BE2C (cell line): ENCODE results near the gene NTMT1.

Experiments
- DNase-seq: peaks from one replicate; pipeline ENCODE4 v3.0.0-alpha.2; 2020
- H3K27me3 ChIP-seq: fragments of 250-450 bp; sonication (Bioruptor Pico); 2 replicates; pipeline ENCODE4 v1.5.1; 2020; ENCODE audit warnings: mild to moderate bottlenecking
- H3K36me3 ChIP-seq: fragments of 250-450 bp; sonication (Bioruptor Pico); 2 replicates; pipeline ENCODE4 v1.5.1; 2020; ENCODE audit warnings: mild to moderate bottlenecking
- H3K4me1 ChIP-seq: fragments of 250-450 bp; sonication (Bioruptor Pico); 2 replicates; pipeline ENCODE4 v1.5.1; 2020
- H3K4me3 ChIP-seq: 2 replicates; pipeline ENCODE4 v1.5.1; 2011; ENCODE audit warnings: low read depth, low read length
- H3K9me3 ChIP-seq: fragments of 250-450 bp; sonication (Bioruptor Pico); 2 replicates; pipeline ENCODE4 v1.5.1; 2020
- TF ChIP-seq, protein P1 (sequence below): IDR thresholded peaks from 2 replicates; pipeline ENCODE4 v1.5.1; 2012; ENCODE audit warnings: mild to moderate bottlenecking, low read depth, low read length

Gene NTMT1

DNA sequence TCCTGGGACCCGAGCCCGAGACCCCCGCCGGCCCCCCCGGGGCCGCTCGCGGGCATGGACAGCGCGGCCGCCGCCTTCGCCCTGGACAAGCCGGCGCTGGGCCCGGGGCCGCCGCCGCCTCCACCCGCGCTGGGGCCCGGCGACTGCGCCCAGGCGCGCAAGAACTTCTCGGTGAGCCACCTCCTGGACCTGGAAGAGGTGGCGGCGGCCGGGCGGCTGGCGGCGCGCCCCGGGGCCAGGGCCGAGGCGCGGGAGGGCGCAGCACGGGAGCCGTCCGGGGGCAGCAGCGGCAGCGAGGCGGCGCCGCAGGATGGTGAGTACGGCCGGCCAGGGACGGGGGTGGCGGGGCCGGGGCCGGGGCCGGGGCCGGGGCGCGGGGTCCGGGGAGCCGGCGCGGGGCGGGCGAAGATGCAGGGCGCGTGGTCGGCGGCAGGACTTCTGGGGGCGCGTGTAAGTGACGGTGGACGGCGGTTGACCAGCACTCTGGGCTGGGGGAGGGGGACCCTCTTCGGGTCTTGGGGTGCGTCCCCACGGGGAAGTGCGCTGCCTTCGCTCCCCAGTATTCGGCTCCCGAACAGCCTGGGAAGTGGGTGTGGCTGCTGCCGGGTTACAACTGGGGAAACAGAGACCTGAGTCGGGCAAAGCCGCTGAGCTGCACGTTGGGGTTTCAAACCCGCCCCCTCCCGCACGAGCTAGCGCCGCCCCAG lies 40.0 kb downstream of the NTMT1 start:
- Histone ChIP-seq H3K9me3 (no peaks in the 10 kb centered on the region), H3K36me3 (no peaks in the 10 kb centered on the region), H3K4me1 (no peaks in the 10 kb centered on the region), H3K4me3 (no peak overlapping the region), H3K27me3 (peaks cover 8% of the 10 kb centered on the region)
- TF ChIP-seq, protein P1, sequence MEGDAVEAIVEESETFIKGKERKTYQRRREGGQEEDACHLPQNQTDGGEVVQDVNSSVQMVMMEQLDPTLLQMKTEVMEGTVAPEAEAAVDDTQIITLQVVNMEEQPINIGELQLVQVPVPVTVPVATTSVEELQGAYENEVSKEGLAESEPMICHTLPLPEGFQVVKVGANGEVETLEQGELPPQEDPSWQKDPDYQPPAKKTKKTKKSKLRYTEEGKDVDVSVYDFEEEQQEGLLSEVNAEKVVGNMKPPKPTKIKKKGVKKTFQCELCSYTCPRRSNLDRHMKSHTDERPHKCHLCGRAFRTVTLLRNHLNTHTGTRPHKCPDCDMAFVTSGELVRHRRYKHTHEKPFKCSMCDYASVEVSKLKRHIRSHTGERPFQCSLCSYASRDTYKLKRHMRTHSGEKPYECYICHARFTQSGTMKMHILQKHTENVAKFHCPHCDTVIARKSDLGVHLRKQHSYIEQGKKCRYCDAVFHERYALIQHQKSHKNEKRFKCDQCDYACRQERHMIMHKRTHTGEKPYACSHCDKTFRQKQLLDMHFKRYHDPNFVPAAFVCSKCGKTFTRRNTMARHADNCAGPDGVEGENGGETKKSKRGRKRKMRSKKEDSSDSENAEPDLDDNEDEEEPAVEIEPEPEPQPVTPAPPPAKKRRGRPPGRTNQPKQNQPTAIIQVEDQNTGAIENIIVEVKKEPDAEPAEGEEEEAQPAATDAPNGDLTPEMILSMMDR: no peak
- DNase-seq: no peak

DNA sequence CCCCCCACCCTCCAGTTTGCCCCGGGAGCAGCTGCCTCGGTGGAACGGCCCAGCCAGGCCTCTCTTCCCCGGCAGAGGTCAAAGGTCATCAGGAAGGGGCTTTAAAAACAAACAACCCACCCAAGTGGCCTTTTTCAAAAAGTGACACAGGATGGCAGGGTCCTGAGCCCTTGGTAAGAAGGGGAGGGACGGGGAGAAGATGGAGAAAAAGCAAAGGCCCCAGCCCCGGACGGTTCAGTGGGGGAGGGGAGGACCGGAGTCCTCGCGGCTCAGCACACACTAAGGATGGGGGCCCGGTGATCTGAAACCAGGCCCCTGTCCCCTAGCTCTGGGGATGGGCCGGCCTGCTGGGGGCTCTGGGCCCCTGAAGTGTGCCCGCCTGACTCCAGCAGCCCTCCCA lies 40.6 kb downstream of the NTMT1 start:
- Histone ChIP-seq H3K4me1 (no peaks in the 10 kb centered on the region), H3K4me3 (no peak overlapping the region), H3K9me3 (no peaks in the 10 kb centered on the region), H3K36me3 (no peaks in the 10 kb centered on the region), H3K27me3 (peaks cover 8% of the 10 kb centered on the region)
- no peak for DNase-seq
- TF ChIP-seq, protein P1: no peak

DNA sequence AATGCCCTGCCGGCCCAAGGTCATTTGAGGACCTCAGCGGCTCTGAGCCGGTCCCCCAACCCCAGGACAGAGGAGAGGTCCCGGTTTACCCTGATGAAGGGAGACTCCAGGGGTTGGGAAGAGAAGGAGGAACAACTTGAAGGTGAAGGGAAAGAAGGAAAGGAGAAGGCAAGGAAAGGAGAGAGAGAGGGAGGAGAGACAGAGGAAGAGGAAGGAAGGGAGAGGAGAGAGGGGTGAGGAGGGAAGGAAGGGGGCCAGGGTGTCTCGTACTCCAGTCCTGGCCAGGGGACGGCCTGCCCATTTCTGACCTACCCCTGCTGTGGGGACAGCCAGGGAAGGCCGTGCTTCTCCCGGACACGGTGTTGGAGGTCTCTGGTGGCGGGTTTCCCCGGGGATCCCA lies 41.4 kb downstream of the NTMT1 start:
- DNase-seq: no peak
- TF ChIP-seq, protein P1: no peak
- Histone ChIP-seq H3K36me3 (no peaks in the 10 kb centered on the region), H3K9me3 (no peaks in the 10 kb centered on the region), H3K4me1 (no peaks in the 10 kb centered on the region), H3K27me3 (peaks cover 8% of the 10 kb centered on the region), H3K4me3 (no peak overlapping the region)

DNA sequence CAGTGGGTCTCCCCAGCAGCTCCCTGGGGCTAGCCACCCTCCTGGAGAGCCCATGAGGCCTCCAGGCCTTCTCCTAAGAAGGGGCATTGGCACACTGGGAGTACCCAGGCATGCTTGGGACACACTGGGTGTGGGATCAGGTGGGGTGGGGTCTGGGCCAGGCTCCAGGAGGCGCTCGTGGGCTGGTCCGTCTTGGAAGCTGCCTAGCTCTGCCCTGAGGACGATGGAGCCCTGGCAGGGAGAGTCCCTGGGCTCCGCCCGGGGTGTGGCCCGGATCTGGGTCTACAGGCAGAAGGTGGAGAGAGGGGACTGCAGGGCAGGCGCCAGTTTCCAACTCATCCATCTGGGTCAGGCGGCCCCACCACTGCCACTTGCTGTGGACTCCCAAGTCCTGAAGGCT lies 41.9 kb downstream of the NTMT1 start:
- DNase-seq: no peak
- no peaks in the 10 kb centered on the region for H3K9me3 ChIP-seq
- no peaks in the 10 kb centered on the region for H3K36me3 ChIP-seq
- H3K4me3 ChIP-seq: no peak overlapping the region
- TF ChIP-seq, protein P1: no peak
- H3K4me1 ChIP-seq: no peaks in the 10 kb centered on the region
- H3K27me3 ChIP-seq: peaks cover 8% of the 10 kb centered on the region

DNA sequence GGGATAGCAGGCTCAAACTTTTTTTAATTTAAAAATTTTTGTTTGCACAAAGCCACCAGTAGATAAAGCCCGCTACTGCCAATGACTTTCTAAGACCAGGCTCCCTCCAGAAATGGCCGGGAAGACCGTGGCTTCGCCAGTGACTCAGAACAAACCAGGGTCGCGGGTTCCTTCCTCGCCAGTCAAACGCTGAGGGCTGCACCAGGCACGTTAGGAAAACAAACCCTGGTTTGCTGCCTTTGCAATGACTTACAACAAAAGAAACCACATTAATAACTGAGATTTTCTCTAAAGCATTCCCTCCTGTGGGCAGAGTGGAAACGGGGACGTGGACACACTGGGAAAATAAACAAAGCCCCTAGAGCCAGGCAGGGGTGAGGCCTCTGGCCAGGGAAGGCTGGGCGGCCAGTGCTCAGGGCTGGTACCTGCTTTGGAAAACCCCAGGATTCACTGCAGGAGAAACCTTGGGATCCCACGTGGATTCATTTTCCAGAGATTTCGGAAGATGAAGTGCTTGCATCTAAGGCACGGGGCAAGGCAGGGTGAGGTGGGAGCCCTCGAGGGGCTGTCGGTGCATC lies 43.3 kb downstream of the NTMT1 start:
- H3K27me3 ChIP-seq: peaks cover 8% of the 10 kb centered on the region
- H3K9me3 ChIP-seq: no peaks in the 10 kb centered on the region
- DNase-seq: no peak
- H3K4me3 ChIP-seq: no peak overlapping the region
- H3K4me1 ChIP-seq: no peaks in the 10 kb centered on the region
- TF ChIP-seq, protein P1: no peak
- H3K36me3 ChIP-seq: no peaks in the 10 kb centered on the region

DNA sequence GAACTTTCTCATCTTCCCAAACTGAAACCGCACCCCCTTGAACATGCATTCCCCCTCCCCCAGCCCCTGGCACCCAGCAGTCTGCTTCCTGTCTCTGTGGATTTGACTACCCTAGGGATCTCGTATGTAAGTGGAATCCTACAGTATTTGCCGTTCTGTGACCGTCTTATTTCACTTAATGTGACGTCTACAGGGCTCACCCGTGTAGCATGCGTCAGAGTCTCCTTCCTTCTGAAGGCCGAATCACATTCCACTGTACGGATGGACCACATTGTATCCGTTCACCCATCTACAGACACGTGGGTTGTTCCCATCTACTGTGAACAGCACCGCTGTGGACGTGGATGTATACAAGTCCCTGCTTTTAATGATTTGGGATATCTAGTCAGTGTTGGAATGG lies 44.0 kb downstream of the NTMT1 start:
- peaks cover 8% of the 10 kb centered on the region for H3K27me3 ChIP-seq
- no peaks in the 10 kb centered on the region for H3K36me3 ChIP-seq
- TF ChIP-seq, protein P1: no peak
- H3K4me1 ChIP-seq: no peaks in the 10 kb centered on the region
- H3K9me3 ChIP-seq: no peaks in the 10 kb centered on the region
- H3K4me3 ChIP-seq: no peak overlapping the region
- DNase-seq: no peak
